ENCODE measurements around the gene POLR3B.

The POLR3B gene

GRCh38 chr12:106495354-106495965 is 137.9 kb downstream of the POLR3B start:
- no peaks in the 10 kb centered on the region for H3K9me3 ChIP-seq (ENCODE audit: control insufficient read depth, insufficient read depth, low read length)
- H3K27me3 ChIP-seq (ENCODE audit: control insufficient read depth, insufficient read depth, low read length) = no peaks in the 10 kb centered on the region
- 0 out of 2 replicates have a peak, but pooled peaks cover 4% of the 10 kb centered on the region for H3K36me3 ChIP-seq (ENCODE audit: control insufficient read depth, insufficient read depth, low read length)
- peaks cover 27% of the 10 kb centered on the region for H3K4me1 ChIP-seq (ENCODE audit: control insufficient read depth, insufficient read depth, low read length)
- no peak overlapping the region for H3K9ac ChIP-seq (ENCODE audit: low read depth, low read length)
- H3K4me3 ChIP-seq (ENCODE audit: low read depth, low read length) = no peak overlapping the region
- no peak overlapping the region for H3K27ac ChIP-seq (ENCODE audit: low read depth, low read length)

- Histone ChIP-seq H3K27me3 (ENCODE audit: control insufficient read depth, insufficient read depth, low read length) (no peaks in the 10 kb centered on the region), H3K27ac (ENCODE audit: low read depth, low read length) (no peak overlapping the region), H3K4me3 (ENCODE audit: low read depth, low read length) (no peak overlapping the region), H3K36me3 (ENCODE audit: control insufficient read depth, insufficient read depth, low read length) (peaks cover 10% of the 10 kb centered on the region; the same call in 1 of the 2 replicates), H3K4me1 (ENCODE audit: control insufficient read depth, insufficient read depth, low read length) (peaks cover 12% of the 10 kb centered on the region), H3K9ac (ENCODE audit: low read depth, low read length) (no peak overlapping the region), H3K9me3 (ENCODE audit: control insufficient read depth, insufficient read depth, low read length) (no peaks in the 10 kb centered on the region)
Observed at GRCh38 chr12:106498056-106498455, 140.5 kb downstream of the POLR3B start.

GRCh38 chr12:106499628-106500027 is 142.1 kb downstream of the POLR3B start:
- Histone ChIP-seq H3K36me3 (ENCODE audit: control insufficient read depth, insufficient read depth, low read length) (peaks cover 10% of the 10 kb centered on the region; the same call in 1 of the 2 replicates), H3K27me3 (ENCODE audit: control insufficient read depth, insufficient read depth, low read length) (no peaks in the 10 kb centered on the region), H3K4me1 (ENCODE audit: control insufficient read depth, insufficient read depth, low read length) (no peaks in the 10 kb centered on the region), H3K4me3 (ENCODE audit: low read depth, low read length) (no peak overlapping the region), H3K27ac (ENCODE audit: low read depth, low read length) (no peak overlapping the region), H3K9me3 (ENCODE audit: control insufficient read depth, insufficient read depth, low read length) (no peaks in the 10 kb centered on the region), H3K9ac (ENCODE audit: low read depth, low read length) (no peak overlapping the region)

- H3K9me3 ChIP-seq (ENCODE audit: control insufficient read depth, insufficient read depth, low read length) = no peaks in the 10 kb centered on the region
- H3K4me1 ChIP-seq (ENCODE audit: control insufficient read depth, insufficient read depth, low read length) = peaks cover 10% of the 10 kb centered on the region
- no peak overlapping the region for H3K4me3 ChIP-seq (ENCODE audit: low read depth, low read length)
- no peaks in the 10 kb centered on the region for H3K27me3 ChIP-seq (ENCODE audit: control insufficient read depth, insufficient read depth, low read length)
- H3K27ac ChIP-seq (ENCODE audit: low read depth, low read length) = no peak overlapping the region
- H3K9ac ChIP-seq (ENCODE audit: low read depth, low read length) = no peak overlapping the region
- peaks cover 5% of the 10 kb centered on the region for H3K36me3 ChIP-seq (ENCODE audit: control insufficient read depth, insufficient read depth, low read length)
Observed at GRCh38 chr12:106506691-106507090, 149.1 kb downstream of the POLR3B start.

- no peaks in the 10 kb centered on the region for H3K9me3 ChIP-seq (ENCODE audit: control insufficient read depth, insufficient read depth, low read length)
Observed at GRCh38 chr12:106508966-106509365, 151.4 kb downstream of the POLR3B start.

GRCh38 chr12:106511365-106511764 is 153.8 kb downstream of the POLR3B start:
- H3K4me1 ChIP-seq (ENCODE audit: control insufficient read depth, insufficient read depth, low read length) = peaks cover 8% of the 10 kb centered on the region
- H3K36me3 ChIP-seq (ENCODE audit: control insufficient read depth, insufficient read depth, low read length) = peaks cover 3% of the 10 kb centered on the region; the same call in 1 of the 2 replicates
- H3K27me3 ChIP-seq (ENCODE audit: control insufficient read depth, insufficient read depth, low read length) = no peaks in the 10 kb centered on the region
- no peak overlapping the region for H3K9ac ChIP-seq (ENCODE audit: low read depth, low read length)
- no peak overlapping the region for H3K4me3 ChIP-seq (ENCODE audit: low read depth, low read length)
- no peaks in the 10 kb centered on the region for H3K9me3 ChIP-seq (ENCODE audit: control insufficient read depth, insufficient read depth, low read length)
- no peak overlapping the region for H3K27ac ChIP-seq (ENCODE audit: low read depth, low read length)

More at GRCh38 chr12:106508966-106509365, 151.4 kb downstream of the POLR3B start:
- Histone ChIP-seq H3K4me1 (ENCODE audit: control insufficient read depth, insufficient read depth, low read length) (peaks cover 10% of the 10 kb centered on the region), H3K27ac (ENCODE audit: low read depth, low read length) (no peak overlapping the region), H3K9ac (ENCODE audit: low read depth, low read length) (no peak overlapping the region), H3K27me3 (ENCODE audit: control insufficient read depth, insufficient read depth, low read length) (no peaks in the 10 kb centered on the region), H3K36me3 (ENCODE audit: control insufficient read depth, insufficient read depth, low read length) (peaks cover 3% of the 10 kb centered on the region), H3K4me3 (ENCODE audit: low read depth, low read length) (no peak overlapping the region)

- H3K27ac ChIP-seq (ENCODE audit: low read depth, low read length) = no peak overlapping the region
- H3K27me3 ChIP-seq (ENCODE audit: control insufficient read depth, insufficient read depth, low read length) = no peaks in the 10 kb centered on the region
- H3K9ac ChIP-seq (ENCODE audit: low read depth, low read length) = no peak overlapping the region
- no peak overlapping the region for H3K4me3 ChIP-seq (ENCODE audit: low read depth, low read length)
- H3K4me1 ChIP-seq (ENCODE audit: control insufficient read depth, insufficient read depth, low read length) = no peaks in the 10 kb centered on the region
- no peaks in the 10 kb centered on the region for H3K9me3 ChIP-seq (ENCODE audit: control insufficient read depth, insufficient read depth, low read length)
- H3K36me3 ChIP-seq (ENCODE audit: control insufficient read depth, insufficient read depth, low read length) = no peaks in the 10 kb centered on the region
Observed at GRCh38 chr12:106517314-106517713, 159.8 kb downstream of the POLR3B start.

- Histone ChIP-seq H3K27me3 (ENCODE audit: control insufficient read depth, insufficient read depth, low read length) (no peaks in the 10 kb centered on the region), H3K36me3 (ENCODE audit: control insufficient read depth, insufficient read depth, low read length) (no peaks in the 10 kb centered on the region), H3K27ac (ENCODE audit: low read depth, low read length) (no peak overlapping the region), H3K9ac (ENCODE audit: low read depth, low read length) (no peak overlapping the region), H3K9me3 (ENCODE audit: control insufficient read depth, insufficient read depth, low read length) (no peaks in the 10 kb centered on the region), H3K4me1 (ENCODE audit: control insufficient read depth, insufficient read depth, low read length) (no peaks in the 10 kb centered on the region), H3K4me3 (ENCODE audit: low read depth, low read length) (no peak overlapping the region)
Observed at GRCh38 chr12:106519607-106520021, 162.1 kb downstream of the POLR3B start.

- Histone ChIP-seq H3K9me3 (ENCODE audit: control insufficient read depth, insufficient read depth, low read length) (no peaks in the 10 kb centered on the region), H3K9ac (ENCODE audit: low read depth, low read length) (no peak overlapping the region), H3K4me1 (ENCODE audit: control insufficient read depth, insufficient read depth, low read length) (no peaks in the 10 kb centered on the region), H3K4me3 (ENCODE audit: low read depth, low read length) (no peak overlapping the region), H3K27me3 (ENCODE audit: control insufficient read depth, insufficient read depth, low read length) (no peaks in the 10 kb centered on the region), H3K27ac (ENCODE audit: low read depth, low read length) (no peak overlapping the region), H3K36me3 (ENCODE audit: control insufficient read depth, insufficient read depth, low read length) (no peaks in the 10 kb centered on the region)
Observed at GRCh38 chr12:106521901-106522300, 164.4 kb downstream of the POLR3B start.

GRCh38 chr12:106522708-106523107 is 165.2 kb downstream of the POLR3B start:
- Histone ChIP-seq H3K9ac (ENCODE audit: low read depth, low read length) (no peak overlapping the region), H3K27me3 (ENCODE audit: control insufficient read depth, insufficient read depth, low read length) (no peaks in the 10 kb centered on the region), H3K4me3 (ENCODE audit: low read depth, low read length) (no peak overlapping the region), H3K36me3 (ENCODE audit: control insufficient read depth, insufficient read depth, low read length) (no peaks in the 10 kb centered on the region), H3K9me3 (ENCODE audit: control insufficient read depth, insufficient read depth, low read length) (no peaks in the 10 kb centered on the region), H3K27ac (ENCODE audit: low read depth, low read length) (no peak overlapping the region), H3K4me1 (ENCODE audit: control insufficient read depth, insufficient read depth, low read length) (no peaks in the 10 kb centered on the region)

- Histone ChIP-seq H3K4me1 (ENCODE audit: control insufficient read depth, insufficient read depth, low read length) (no peaks in the 10 kb centered on the region), H3K36me3 (ENCODE audit: control insufficient read depth, insufficient read depth, low read length) (no peaks in the 10 kb centered on the region), H3K9me3 (ENCODE audit: control insufficient read depth, insufficient read depth, low read length) (no peaks in the 10 kb centered on the region), H3K4me3 (ENCODE audit: low read depth, low read length) (no peak overlapping the region), H3K27ac (ENCODE audit: low read depth, low read length) (no peak overlapping the region), H3K9ac (ENCODE audit: low read depth, low read length) (no peak overlapping the region), H3K27me3 (ENCODE audit: control insufficient read depth, insufficient read depth, low read length) (no peaks in the 10 kb centered on the region)
Observed at GRCh38 chr12:106527356-106527755, 169.8 kb downstream of the POLR3B start.
